ENCODE data around the gene OR52A5. TPM values are rescaled to one million over a fixed set of nuclear protein-coding genes. Genes with fewer than 3 reads are reported as not detected.

OR52A5 gene
- total and polyA plus RNA-seq, 2 donors (not counting 1 experiment from before 2014, with no cell fraction given): not detected

GRCh38 chr11:5088556-5088955 is 49.6 kb downstream of the OR52A5 start:
- Histone ChIP-seq H3K4me2 (replicated peaks; ENCODE audit: low read depth, low read length, poor library complexity, severe bottlenecking) (no peak overlapping the region), H3K27ac (ENCODE audit: low read length in 2 of 2) (no peak overlapping the region), H3K27me3 (replicated peaks in 1 of 4; ENCODE audit: control extremely low read depth in 1 of 4, control insufficient read depth in 3 of 4, insufficient read depth in 4 of 4, low read length in 3 of 4) (no peaks in the 10 kb centered on the region), H2AFZ (ENCODE audit: insufficient read depth, low read depth, low read length, poor library complexity, severe bottlenecking) (no peak overlapping the region), H3K79me2 (ENCODE audit: control insufficient read depth, insufficient read depth, low read length) (no peaks in the 10 kb centered on the region), H3K36me3 (replicated peaks in 1 of 2; ENCODE audit: control extremely low read depth in 1 of 2, control insufficient read depth in 1 of 2, extremely low read depth in 1 of 2, insufficient read depth in 2 of 2, low read length in 1 of 2) (no peaks in the 10 kb centered on the region), H3K9me3 (ENCODE audit: control extremely low read depth in 1 of 3, control insufficient read depth in 2 of 3, insufficient read depth in 1 of 3, low read length in 2 of 3) (no peaks in the 10 kb centered on the region), H4K20me1 (ENCODE audit: control insufficient read depth, insufficient read depth, low read length, poor library complexity, severe bottlenecking) (no peaks in the 10 kb centered on the region), H3K9ac (ENCODE audit: low read length) (no peak overlapping the region), H3K4me1 (ENCODE audit: control insufficient read depth in 2 of 2, insufficient read depth in 2 of 2, low read length in 2 of 2) (no peaks in the 10 kb centered on the region), H3K4me3 (ENCODE audit: control extremely low read depth in 1 of 5, extremely low read depth in 1 of 5, insufficient read depth in 1 of 5, low read depth in 2 of 5, low read length in 4 of 5) (no peak overlapping the region)
- Mint-ChIP-seq H3K9me3 (ENCODE audit: insufficient read depth) (no peaks in the 10 kb centered on the region), H3K27ac (no peak overlapping the region), H3K4me3 (no peak overlapping the region), H3K27me3 (peaks cover 4% of the 10 kb centered on the region), H3K4me1 (no peaks in the 10 kb centered on the region)
- DNase-seq (no peak), ATAC-seq (ENCODE audit: low read depth) (no peak)
- POLR2A ChIA-PET: no interaction called here
- TF ChIP-seq, protein P1, sequence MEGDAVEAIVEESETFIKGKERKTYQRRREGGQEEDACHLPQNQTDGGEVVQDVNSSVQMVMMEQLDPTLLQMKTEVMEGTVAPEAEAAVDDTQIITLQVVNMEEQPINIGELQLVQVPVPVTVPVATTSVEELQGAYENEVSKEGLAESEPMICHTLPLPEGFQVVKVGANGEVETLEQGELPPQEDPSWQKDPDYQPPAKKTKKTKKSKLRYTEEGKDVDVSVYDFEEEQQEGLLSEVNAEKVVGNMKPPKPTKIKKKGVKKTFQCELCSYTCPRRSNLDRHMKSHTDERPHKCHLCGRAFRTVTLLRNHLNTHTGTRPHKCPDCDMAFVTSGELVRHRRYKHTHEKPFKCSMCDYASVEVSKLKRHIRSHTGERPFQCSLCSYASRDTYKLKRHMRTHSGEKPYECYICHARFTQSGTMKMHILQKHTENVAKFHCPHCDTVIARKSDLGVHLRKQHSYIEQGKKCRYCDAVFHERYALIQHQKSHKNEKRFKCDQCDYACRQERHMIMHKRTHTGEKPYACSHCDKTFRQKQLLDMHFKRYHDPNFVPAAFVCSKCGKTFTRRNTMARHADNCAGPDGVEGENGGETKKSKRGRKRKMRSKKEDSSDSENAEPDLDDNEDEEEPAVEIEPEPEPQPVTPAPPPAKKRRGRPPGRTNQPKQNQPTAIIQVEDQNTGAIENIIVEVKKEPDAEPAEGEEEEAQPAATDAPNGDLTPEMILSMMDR (IDR thresholded peaks at IDR 0.05): no peak
- TF ChIP-seq EZH2 (IDR thresholded peaks at IDR 0.05; ENCODE audit: borderline replicate concordance, insufficient read depth, low read depth, low read length, poor library complexity, severe bottlenecking): no peak
- intact Hi-C loops (cut with micrococcal nuclease): no loop called here
- CTCF ChIA-PET: no interaction called here

DNA sequence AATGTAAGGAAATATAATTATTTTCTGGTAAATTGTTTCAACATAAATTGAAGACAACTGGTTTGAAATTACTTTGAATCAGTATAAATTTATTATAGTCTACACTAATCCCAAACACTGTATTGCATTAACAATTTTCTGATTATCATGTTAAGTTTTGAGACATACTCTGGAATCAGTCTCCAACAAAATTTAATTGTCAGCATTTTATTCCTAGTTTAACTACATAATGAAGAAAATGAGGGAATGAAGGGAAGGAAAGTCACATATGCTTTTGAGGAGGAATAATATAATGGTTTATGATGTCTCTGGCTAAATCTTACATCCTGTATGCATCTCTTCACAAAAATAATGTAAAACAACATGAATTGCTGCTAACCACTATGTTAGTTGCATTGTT is 54.6 kb downstream of the OR52A5 start:
- Histone ChIP-seq H2AFZ (ENCODE audit: insufficient read depth, low read depth, low read length, poor library complexity, severe bottlenecking) (no peak overlapping the region), H3K4me1 (ENCODE audit: control insufficient read depth in 2 of 2, insufficient read depth in 2 of 2, low read length in 2 of 2) (no peaks in the 10 kb centered on the region), H3K79me2 (ENCODE audit: control insufficient read depth, insufficient read depth, low read length) (no peaks in the 10 kb centered on the region), H3K9me3 (ENCODE audit: control extremely low read depth in 1 of 3, control insufficient read depth in 2 of 3, insufficient read depth in 1 of 3, low read length in 2 of 3) (no peaks in the 10 kb centered on the region), H3K9ac (ENCODE audit: low read length) (no peak overlapping the region), H3K36me3 (replicated peaks in 1 of 2; ENCODE audit: control extremely low read depth in 1 of 2, control insufficient read depth in 1 of 2, extremely low read depth in 1 of 2, insufficient read depth in 2 of 2, low read length in 1 of 2) (no peaks in the 10 kb centered on the region), H3K4me3 (ENCODE audit: control extremely low read depth in 1 of 5, extremely low read depth in 1 of 5, insufficient read depth in 1 of 5, low read depth in 2 of 5, low read length in 4 of 5) (no peak overlapping the region), H4K20me1 (ENCODE audit: control insufficient read depth, insufficient read depth, low read length, poor library complexity, severe bottlenecking) (no peaks in the 10 kb centered on the region), H3K27ac (ENCODE audit: low read length in 2 of 2) (no peak overlapping the region), H3K27me3 (replicated peaks in 1 of 4; ENCODE audit: control extremely low read depth in 1 of 4, control insufficient read depth in 3 of 4, insufficient read depth in 4 of 4, low read length in 3 of 4) (no peaks in the 10 kb centered on the region), H3K4me2 (replicated peaks; ENCODE audit: low read depth, low read length, poor library complexity, severe bottlenecking) (no peak overlapping the region)
- H3K4me1 Mint-ChIP-seq: no peaks in the 10 kb centered on the region
- H3K27me3 Mint-ChIP-seq: no peaks in the 10 kb centered on the region
- TF ChIP-seq, protein P1 (IDR thresholded peaks at IDR 0.05): no peak
- TF ChIP-seq EZH2 (IDR thresholded peaks at IDR 0.05; ENCODE audit: borderline replicate concordance, insufficient read depth, low read depth, low read length, poor library complexity, severe bottlenecking): no peak
- H3K27ac Mint-ChIP-seq: no peak overlapping the region
- ChIA-PET CTCF (no interaction called here), POLR2A (no interaction called here)
- DNase-seq: no peak
- intact Hi-C loops (cut with micrococcal nuclease): no loop called here
- ATAC-seq (ENCODE audit: low read depth): no peak
- H3K4me3 Mint-ChIP-seq: no peak overlapping the region
- no peaks in the 10 kb centered on the region for H3K9me3 Mint-ChIP-seq (ENCODE audit: insufficient read depth)
